HG03175 (cell line): ENCODE results near the gene CMYA5.

ENCODE experiments used
- ATAC-seq: cut with Tn5 transposase; IDR thresholded peaks from one replicate; pipeline ENCODE4 v1.9.1; 2021; ENCODE audit warnings: mild to moderate bottlenecking, moderate library complexity; ENCODE audit not compliant: unreplicated experiment

CMYA5 gene

DNA sequence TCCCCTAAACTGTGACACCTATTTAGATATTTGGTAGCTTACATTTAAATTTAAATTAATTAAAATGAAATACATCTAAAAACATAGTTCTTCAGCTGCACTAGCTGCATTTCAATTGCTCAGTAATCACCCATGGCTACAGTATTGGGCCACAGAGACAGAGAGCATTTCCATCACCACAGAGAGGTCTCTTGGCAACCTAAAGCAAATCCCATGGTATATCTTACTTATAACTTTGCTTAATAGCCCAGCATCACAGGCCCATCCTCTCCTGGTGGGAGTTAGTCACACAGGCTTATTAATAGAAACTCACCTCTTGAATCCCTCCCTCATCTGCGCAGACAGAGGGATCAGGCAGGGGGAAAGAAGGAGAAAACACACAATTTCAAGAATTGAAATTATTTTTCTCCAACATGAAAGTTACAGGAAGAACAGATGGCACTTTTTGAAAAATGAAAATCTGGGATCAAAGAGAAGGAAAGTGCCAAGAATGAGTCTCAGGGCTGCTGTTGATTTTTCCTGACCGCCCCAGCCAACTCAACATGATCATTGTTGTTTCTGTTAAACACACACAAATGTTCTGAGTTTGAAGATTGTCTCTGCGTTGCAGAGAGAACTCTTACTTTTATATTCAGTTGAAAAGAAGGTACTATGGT, 144.6 kb downstream of the CMYA5 start:
- no peak for ATAC-seq

DNA sequence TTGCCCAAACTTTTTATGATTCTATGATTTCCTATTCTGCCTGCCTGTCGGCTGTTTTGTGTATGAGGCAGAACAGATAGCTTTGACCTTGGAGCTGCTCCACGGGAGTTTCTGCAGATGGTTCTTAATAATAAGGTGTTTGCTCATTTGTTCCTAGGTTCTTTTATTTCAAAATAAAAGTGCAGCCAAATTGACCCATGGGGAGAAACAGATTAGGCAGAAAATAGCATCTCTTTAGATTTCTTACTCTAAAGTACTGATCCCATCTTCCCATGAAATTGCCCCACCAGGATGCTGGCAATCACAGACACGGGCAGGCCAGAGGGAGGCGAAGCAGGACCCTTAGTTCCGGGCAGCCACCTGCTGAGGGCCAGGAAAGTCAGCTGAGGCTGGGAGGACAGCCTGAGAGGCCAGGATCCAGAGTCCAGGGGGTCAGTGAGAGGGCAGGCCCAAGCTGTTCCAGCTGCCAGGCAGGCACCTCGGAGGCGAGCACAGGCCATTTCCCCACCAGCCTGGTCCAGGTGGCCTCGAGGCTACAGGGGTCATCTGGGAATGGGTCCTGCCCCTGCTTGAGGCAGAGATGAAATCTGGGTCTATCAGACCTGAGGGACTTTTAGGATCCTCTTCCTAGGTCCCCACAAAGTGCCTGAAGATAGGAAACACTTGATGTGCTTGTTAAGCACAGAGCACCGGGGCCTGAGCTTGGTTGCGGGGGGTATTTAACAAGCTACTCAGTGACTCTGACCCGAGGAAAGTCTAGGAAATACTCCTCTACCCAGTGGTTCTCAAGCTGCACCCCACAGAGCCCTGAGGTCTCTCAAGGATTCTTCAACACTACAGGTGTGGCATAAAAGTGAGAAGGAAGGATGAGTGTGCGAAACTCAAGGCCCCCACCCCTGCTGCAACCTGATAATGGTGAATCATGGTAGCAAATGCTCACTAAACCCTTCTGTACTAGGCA, 145.4 kb downstream of the CMYA5 start:
- no peak for ATAC-seq

DNA sequence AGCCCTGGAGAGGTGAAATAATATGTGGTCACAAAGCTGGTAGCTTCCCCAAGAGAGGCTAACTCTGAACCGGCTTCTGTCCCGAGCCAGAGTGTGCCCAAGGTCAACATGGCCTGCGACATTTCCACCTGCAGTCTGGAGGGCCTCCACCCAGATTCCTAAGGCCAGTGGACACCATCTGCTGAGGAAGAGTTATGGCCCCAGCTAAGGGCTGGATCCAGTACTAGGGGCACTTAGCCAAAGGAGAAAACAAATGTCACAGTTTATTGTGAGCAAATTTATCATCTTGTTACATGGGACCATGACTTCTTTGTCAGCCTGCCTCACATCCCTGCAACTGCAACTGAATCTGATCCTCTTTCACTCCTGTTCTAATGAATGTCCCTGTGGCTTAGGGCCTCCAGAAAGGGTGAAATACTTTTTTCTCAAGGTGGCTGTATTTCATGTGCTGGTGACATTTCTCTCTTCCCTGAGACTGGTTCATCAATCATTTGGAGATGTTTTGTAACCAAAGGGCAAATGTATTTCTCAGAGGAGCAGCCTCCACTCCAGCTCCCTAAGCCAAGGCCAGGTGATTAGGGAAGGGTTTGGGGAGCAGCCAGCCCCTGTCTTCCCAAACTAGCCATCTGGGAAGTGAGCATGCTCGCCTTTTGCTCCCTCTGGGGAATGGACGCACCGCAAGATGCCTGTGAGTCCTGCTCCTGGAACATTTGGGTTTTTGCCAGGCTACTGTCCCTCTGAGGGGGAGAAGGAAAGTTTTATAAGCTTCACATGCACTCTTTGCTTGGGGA, 148.3 kb downstream of the CMYA5 start:
- ATAC-seq = no peak

DNA sequence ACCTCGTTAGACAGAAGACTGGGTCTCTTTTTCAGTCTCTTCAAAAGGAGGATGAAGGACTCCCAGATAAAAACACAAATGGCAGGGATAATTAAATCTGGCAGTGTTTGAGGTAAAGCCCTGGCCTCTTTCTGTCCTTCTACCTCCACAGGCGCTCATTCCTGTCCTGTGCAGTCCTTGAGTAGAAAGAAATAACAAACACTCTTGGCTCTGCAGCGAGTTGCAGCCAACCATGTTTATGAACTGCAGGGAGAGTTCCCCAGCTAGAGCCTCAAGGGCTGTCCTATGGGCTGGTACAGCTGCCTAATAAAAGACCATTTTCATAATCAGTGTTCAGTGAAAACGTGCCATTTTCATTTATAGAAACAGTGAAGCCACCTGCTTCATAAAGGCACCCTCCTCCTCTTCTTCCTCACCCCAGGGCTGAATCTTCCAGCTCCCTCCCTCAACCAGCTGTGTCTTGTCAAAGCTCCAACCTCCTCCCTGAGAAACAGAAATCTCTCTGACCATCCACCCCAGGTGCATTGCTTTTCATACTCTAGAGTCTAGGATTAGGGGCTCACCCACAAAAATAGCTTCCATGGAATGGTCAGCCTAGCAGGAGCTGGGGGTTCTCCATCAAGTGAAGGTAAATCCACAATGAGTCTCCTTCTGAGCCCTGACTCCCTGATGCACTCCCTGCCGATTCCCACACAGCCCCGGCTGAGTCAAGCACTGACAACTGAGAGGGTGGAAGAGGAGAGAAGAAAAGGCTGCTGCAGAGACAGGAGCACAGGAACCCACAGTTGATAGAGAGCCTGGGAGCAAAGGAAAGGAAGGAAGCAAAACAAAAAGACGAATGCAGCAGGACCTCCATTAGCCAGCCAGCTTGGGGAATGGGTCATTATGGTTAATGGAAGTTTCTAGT, 150.7 kb downstream of the CMYA5 start:
- ATAC-seq = no peak

DNA sequence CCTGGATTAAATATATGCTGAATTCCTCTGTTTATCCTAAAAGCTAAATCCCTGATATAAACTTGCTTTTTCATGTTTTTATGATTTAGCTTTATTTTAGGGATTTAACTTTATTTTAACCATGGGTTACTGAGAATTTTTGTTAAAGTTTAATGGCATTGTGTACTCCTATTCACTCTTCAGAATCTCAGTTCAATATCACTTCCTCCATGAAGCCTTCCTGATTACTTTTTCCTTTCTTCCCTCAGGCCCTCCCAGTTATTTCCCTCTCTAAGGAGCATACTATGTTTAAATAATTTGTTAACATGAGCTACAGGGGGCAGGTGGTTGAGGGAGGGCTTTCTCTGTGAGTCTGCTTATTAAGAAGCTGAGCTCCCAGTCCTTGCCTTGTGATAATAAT, 151.5 kb downstream of the CMYA5 start:
- ATAC-seq = no peak

DNA sequence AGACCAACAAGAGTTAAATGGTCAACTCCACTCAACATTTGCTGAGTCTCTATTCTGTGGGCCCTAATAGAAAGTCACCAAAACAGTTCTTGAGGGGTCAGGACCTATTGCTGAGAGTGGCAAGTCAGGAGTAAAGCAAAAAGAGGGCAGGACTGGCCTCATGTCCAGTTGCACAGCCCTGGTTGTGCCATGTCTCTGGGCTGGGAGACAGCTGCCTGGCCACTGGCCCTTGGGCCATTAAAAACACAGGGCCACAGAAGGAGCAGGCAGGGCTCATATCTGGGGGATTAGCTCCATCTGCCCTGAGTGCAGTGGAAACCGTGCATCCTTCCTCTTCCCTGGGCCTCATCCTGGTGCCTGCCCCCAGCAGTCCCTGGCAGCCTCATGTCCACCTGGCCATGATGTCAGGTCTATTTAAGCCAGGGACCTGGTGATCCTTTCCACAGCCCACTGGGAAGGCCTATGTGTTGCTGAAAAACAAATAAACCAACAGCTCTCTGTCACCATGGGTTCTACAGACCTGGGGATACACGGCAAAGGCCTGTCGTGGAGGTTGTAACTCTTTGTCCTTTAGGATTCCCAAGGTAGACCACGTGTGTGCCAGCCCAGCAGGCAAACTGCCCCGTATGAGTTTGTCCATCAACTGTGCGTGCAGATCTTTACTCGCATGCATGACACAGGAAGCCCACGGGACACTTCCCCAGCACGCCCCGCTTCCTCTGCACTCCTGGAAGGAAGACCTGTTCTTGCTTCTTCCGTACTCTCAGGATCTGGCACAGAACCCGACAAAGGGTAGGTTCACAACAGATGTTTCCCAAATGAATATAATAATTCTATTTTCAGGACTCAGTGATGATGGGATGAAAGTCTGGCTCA, 152.6 kb downstream of the CMYA5 start:
- no peak for ATAC-seq

DNA sequence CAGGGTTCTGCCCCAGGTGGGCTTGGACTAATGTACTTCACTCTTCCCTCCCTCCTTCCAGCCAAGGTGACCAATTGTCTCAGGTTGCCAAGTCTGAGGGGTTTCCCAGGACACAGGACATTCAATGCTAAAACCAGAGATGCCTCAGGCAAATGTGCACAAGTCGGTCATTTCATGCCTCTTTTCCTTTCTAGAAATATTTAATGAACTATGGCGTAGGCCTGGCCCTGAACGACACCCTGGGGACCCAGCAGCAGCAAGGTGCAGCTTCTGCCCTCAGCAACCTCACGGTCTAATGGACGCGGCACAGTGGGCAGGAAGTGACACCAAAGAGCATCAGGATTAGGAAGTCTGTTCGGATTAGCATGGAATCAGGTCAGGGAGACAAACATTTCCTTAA, 153.4 kb downstream of the CMYA5 start:
- ATAC-seq = no peak

DNA sequence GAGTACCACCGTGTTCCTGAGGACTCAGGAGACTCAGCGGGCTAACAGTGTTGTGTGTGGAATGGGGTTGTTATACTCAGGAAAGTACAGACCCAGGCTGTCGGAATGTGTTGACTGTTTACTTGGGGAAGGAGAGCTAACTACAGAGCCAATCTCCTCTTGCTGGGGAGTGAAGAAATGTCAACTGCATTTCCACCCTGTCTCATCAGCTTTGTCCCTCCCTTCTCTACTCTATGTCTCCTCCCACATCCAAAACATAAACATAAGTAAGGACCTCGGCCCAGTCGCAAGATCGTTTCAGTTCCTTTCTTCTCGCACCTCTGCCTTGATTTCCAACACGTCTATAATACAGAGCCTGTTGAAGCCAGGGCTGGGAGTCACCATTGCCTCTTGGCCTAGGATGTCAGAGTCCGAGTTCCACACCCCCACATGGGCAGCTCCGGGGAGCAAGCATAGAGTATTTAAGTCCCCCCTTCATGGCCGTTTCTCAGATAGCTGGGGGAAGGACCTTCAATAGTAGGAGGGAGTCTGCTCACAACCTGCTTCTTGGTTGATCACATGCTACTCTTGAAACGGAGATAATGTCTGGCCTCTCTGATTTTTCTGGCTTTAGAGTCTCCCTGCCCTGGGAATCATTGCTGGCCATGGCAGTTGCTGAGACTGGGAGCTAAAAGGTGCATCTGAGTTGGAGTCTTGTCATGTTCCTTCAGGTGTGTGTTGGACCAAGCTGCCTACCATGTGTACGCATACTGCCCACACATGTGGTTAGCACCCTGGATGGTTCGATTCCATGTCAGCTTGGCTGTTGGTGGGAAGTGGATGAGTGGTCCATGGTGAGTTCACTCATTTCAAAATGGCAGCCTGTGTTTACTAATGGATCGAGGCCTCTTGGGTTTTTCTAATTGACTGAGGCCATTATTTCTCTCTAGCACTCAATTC, 154.1 kb downstream of the CMYA5 start:
- ATAC-seq = no peak

DNA sequence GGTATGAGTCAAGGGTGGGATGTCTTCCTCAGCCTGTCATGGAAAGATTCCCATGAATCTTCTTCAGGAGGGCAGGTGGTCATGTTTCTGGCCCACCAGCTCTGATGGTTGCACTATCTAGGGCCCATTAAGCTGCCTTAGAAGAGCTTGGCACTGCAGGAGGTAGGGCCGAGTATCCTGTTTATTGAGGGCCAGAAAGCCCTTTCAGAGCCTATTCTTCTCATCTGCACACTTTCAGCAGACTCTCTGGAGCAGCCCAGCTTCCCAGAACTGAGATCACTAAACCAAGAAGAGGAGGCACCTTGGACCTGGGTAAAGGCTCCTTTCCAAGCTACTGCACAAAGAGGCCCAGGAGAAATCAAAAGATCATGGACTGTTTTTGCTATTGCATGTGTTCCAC, 154.9 kb downstream of the CMYA5 start:
- no peak for ATAC-seq

DNA sequence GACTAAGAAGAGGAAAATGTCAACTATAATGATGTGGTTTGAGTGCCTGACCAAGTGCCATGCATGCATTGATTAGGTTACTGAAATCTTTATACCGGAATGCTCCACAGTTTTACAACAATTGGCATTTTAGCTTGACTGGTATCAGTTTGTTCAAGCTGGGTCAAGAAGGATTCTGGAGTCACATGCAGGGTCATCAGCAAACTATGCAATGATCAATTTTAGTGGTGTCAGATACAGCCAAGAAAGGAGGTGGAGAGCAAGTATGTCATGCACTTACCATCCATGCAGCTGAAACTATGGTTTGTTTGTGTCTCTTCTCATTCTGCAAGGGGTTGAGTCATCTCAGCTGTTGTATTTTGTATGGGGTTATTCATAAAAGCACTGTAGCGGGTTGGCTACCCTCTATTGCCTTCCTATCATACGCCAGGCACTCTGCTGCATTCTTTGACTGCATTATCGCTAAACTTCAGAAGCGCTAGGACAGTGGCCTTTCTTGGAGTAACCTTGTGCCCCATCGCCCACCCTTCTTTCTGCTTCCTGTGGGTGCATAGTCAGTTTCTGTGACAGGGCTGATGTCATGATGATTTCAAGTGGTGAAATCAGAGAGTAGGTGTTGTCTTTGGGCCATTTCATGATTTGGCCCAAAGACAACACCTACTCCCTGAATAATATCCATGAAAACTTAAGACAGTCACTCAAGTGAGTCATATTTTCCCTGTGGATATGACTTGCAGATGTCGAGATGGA, 156.0 kb downstream of the CMYA5 start:
- ATAC-seq = no peak

DNA sequence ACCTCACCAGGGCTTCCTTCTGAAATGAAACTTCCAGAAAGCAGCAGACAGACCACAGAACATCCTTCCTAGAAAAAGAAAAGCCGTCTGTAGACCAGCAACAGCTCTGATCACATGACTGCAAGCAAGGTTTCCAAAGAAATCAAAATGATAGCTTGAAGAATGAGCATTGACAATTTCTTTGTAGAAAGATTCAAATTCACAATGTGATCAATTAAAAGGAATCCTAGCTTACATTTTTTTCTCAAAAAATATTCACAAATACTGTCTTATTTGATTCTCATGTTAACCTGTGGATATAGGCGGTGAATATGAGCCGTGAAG, 156.5 kb downstream of the CMYA5 start:
- no peak for ATAC-seq

DNA sequence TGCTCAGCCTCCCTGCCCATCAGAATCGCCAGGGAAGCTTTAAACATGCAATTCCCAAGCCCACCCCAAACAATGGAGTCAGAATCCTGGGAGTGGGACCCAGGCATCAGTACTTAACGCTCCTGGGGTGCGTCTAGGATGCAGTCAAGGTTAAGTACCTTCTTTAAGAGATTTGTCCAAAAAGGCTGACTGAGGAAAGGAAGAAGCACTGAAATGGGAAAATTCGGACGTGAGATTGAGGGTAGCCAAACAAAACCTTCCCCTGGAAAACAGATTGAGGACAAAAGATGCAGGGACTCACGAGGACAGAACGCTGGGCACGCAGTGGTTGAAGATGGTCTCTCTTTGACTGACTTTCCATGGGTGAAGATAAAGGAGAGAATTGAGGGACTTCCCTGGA, 157.9 kb downstream of the CMYA5 start:
- ATAC-seq = no peak

DNA sequence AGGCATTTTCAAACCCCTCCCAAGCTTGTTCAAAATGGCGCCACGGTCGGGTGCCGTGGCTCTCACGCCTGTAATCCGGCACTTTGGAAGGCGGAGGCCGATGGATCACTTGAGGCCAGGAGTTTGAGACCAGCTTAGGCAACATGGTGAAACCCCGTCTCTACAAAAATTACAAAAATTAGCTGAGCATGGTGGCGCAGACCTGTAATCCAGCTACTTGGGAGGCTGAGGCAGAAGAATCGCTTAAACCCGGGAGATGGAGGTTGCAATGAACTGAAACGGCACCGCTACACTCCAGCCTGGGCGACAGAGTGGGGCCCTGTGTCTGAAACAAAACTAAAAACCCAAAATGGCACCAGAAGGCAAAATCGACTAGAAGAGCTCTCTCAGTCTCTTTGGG, 159.4 kb downstream of the CMYA5 start:
- no peak for ATAC-seq
